DND-41 (cell line): ENCODE measurements around the gene RAD54L.

Experiments used
- ATAC-seq: fragments of 200-7000 bp; cut with Tn5 transposase; 3 replicates; pipeline ENCODE4 v1.9.1; 2021; ENCODE audit warnings: low read depth; ENCODE audit not compliant: insufficient read depth
- DNase-seq: peaks from one replicate; pipeline ENCODE4 v3.0.0-alpha.2; 2020
- H2AFZ ChIP-seq: 2 replicates; pipeline ENCODE4 v1.6.0; 2012; ENCODE audit warnings: low read depth, low read length
- H3K27ac ChIP-seq: 2 replicates; pipeline ENCODE4 v1.5.1; 2012; ENCODE audit warnings: low read length, inconsistent platforms
- H3K27me3 ChIP-seq: fragments of 200-600 bp; sonication (generic); 2 replicates; pipeline ENCODE4 v1.6.0; 2012; ENCODE audit warnings: low read length, mild to moderate bottlenecking, inconsistent platforms; ENCODE audit not compliant: insufficient read depth, poor library complexity
- H3K36me3 ChIP-seq: 2 replicates; pipeline ENCODE4 v1.5.1; 2012; ENCODE audit warnings: low read length, inconsistent platforms; ENCODE audit not compliant: insufficient read depth
- H3K4me1 ChIP-seq: 2 replicates; pipeline ENCODE4 v1.5.1; 2012; ENCODE audit warnings: mild to moderate bottlenecking, low read length; ENCODE audit not compliant: insufficient read depth
- H3K4me2 ChIP-seq: 2 replicates; pipeline ENCODE4 v1.6.0; 2012; ENCODE audit warnings: mild to moderate bottlenecking, moderate library complexity, low read length, inconsistent platforms; ENCODE audit not compliant: insufficient read depth
- H3K4me3 ChIP-seq, 2 experiments: fragments of 200-600 bp in 1 of 2; shearing (Covaris generic) in 1 of 2; 2 replicates each; pipeline ENCODE4 v1.5.1; 2012 to 2016; ENCODE audit warnings: inconsistent platforms in 2 of 2, low read length in 2 of 2, mild to moderate bottlenecking in 2 of 2, low read depth in 1 of 2, moderate library complexity in 1 of 2
- H3K79me2 ChIP-seq: 2 replicates; pipeline ENCODE4 v1.6.0; 2012; ENCODE audit warnings: low read length, inconsistent platforms; ENCODE audit not compliant: insufficient read depth
- H3K9ac ChIP-seq: 2 replicates; pipeline ENCODE4 v1.6.0; 2012; ENCODE audit warnings: low read depth, mild to moderate bottlenecking, inconsistent platforms, low read length, moderate library complexity
- H3K9me3 ChIP-seq: 2 replicates; pipeline ENCODE4 v1.5.1; 2012; ENCODE audit warnings: low read length, moderate library complexity, mild to moderate bottlenecking, inconsistent platforms; ENCODE audit not compliant: insufficient read depth, severe bottlenecking
- H4K20me1 ChIP-seq: 2 replicates; pipeline ENCODE4 v1.6.0; 2012; ENCODE audit warnings: low read length; ENCODE audit not compliant: insufficient read depth
- EZH2 ChIP-seq: IDR thresholded peaks from 3 replicates; pipeline ENCODE4 v1.6.1; 2012; ENCODE audit warnings: borderline replicate concordance, low read depth, mild to moderate bottlenecking, moderate library complexity, low read length, inconsistent platforms; ENCODE audit not compliant: severe bottlenecking
- TF ChIP-seq, protein P1 (sequence below): IDR thresholded peaks from 2 replicates; pipeline ENCODE4 v1.5.1; 2012; ENCODE audit warnings: borderline replicate concordance, low read length, moderate library complexity, mild to moderate bottlenecking; ENCODE audit not compliant: poor library complexity, severe bottlenecking; ENCODE audit errors: extremely low read depth

RAD54L gene

DNA sequence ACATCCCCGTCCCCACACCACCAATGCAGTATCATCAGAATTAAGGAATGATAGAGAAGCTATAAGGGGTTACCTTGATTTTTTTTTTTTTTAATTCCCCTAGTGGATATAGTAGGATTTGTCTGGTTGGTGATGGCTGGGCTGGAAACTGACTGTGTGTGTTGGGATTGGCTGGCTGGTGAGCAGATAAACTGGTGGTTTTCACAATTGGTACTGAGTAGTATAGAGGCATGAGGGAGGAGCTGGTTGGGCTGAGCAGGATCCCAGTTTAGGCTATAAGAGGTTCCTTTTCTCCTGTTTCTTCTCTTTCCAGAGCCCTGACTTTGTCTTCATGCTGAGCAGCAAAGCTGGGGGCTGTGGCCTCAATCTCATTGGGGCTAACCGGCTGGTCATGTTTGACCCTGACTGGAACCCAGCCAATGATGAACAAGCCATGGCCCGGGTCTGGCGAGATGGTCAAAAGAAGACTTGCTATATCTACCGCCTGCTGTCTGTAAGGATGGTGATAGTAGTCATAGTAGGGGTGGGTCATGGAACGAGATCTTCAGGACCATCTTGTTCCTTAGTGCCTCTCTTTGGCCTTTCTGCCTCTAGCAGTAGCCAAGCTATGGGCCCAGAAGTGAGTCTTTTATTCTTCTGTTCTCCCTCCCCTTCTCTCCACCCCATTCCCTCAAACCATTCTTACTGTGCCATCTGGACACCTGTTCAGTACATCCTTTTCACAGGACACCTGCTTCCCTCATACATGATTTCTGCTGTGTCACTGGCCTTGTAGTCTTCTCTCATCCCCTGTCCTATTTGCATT, 26.9 kb downstream of the RAD54L start:
- Histone ChIP-seq H4K20me1 (0 out of 2 replicates have a peak, but pooled peaks cover 2% of the 10 kb centered on the region), H3K27ac (no peak overlapping the region), H3K36me3 (peaks cover 99% of the 10 kb centered on the region), H3K4me2 (no peak overlapping the region), H3K4me1 (no peaks in the 10 kb centered on the region), H3K27me3 (no peaks in the 10 kb centered on the region), H3K9me3 (no peaks in the 10 kb centered on the region), H3K79me2 (no peaks in the 10 kb centered on the region), H2AFZ (no peak overlapping the region), H3K9ac (no peak overlapping the region), H3K4me3 (no peak overlapping the region)
- ATAC-seq, result no peak
- DNase-seq, result no peak
- TF ChIP-seq, protein P1, sequence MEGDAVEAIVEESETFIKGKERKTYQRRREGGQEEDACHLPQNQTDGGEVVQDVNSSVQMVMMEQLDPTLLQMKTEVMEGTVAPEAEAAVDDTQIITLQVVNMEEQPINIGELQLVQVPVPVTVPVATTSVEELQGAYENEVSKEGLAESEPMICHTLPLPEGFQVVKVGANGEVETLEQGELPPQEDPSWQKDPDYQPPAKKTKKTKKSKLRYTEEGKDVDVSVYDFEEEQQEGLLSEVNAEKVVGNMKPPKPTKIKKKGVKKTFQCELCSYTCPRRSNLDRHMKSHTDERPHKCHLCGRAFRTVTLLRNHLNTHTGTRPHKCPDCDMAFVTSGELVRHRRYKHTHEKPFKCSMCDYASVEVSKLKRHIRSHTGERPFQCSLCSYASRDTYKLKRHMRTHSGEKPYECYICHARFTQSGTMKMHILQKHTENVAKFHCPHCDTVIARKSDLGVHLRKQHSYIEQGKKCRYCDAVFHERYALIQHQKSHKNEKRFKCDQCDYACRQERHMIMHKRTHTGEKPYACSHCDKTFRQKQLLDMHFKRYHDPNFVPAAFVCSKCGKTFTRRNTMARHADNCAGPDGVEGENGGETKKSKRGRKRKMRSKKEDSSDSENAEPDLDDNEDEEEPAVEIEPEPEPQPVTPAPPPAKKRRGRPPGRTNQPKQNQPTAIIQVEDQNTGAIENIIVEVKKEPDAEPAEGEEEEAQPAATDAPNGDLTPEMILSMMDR, result no peak
- no peak for TF ChIP-seq EZH2

DNA sequence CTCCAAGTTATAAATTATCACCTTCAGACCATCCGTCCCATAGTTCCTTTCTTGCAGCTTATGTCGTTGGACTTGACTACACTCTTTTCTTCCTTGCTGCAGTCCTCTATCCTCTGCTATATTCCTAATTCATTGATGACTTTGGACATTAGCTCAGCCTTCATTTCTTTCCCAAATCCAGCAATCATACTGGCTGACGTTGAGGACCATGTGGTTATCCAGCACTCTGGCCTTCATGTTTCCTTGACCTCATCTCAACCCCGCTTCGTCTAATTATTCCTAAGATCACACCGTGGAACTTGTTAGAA, 27.4 kb downstream of the RAD54L start:
- no peak overlapping the region for H3K4me3 ChIP-seq
- H3K79me2 ChIP-seq, result no peaks in the 10 kb centered on the region
- H3K9ac ChIP-seq, result no peak overlapping the region
- no peak overlapping the region for H2AFZ ChIP-seq
- H3K4me2 ChIP-seq, result no peak overlapping the region
- ATAC-seq (no peak), DNase-seq (no peak)
- 0 out of 2 replicates have a peak, but pooled peaks cover 2% of the 10 kb centered on the region for H4K20me1 ChIP-seq
- H3K27ac ChIP-seq, result no peak overlapping the region
- H3K27me3 ChIP-seq, result no peaks in the 10 kb centered on the region
- no peaks in the 10 kb centered on the region for H3K9me3 ChIP-seq
- peaks cover 99% of the 10 kb centered on the region for H3K36me3 ChIP-seq
- no peaks in the 10 kb centered on the region for H3K4me1 ChIP-seq
- TF ChIP-seq, protein P1, result no peak
- TF ChIP-seq EZH2, result no peak

DNA sequence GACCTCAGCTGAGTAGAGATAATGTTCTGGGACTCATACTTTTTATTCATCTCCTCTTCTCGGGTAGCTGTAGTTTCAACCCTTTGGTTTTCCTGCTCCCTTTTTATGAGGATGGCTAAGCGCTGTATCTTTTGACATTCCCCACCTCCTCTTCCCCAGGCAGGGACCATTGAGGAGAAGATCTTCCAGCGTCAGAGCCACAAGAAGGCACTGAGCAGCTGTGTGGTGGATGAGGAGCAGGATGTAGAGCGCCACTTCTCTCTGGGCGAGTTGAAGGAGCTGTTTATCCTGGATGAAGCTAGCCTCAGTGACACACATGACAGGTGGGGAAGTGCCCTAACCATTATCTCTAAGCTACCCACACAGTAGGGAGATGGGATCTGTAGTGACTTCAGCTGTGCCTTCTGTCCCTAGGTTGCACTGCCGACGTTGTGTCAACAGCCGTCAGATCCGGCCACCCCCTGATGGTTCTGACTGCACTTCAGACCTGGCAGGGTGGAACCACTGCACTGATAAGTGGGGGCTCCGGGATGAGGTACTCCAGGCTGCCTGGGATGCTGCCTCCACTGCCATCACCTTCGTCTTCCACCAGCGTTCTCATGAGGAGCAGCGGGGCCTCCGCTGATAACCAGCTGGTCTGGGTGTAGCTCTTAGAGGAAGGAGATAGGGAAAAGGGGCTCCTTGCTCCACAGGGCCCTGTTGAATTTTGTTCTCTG, 30.3 kb downstream of the RAD54L start:
- Histone ChIP-seq H3K4me1 (no peaks in the 10 kb centered on the region), H3K27me3 (no peaks in the 10 kb centered on the region), H3K79me2 (no peaks in the 10 kb centered on the region), H3K4me3 (no peak overlapping the region), H3K9me3 (no peaks in the 10 kb centered on the region), H3K27ac (no peak overlapping the region), H3K4me2 (no peak overlapping the region), H3K36me3 (peaks cover 97% of the 10 kb centered on the region), H3K9ac (no peak overlapping the region), H2AFZ (no peak overlapping the region), H4K20me1 (0 out of 2 replicates have a peak, but pooled peaks cover 2% of the 10 kb centered on the region)
- ATAC-seq, result no peak
- no peak for TF ChIP-seq EZH2
- TF ChIP-seq, protein P1, result no peak
- no peak for DNase-seq
